GM18508 (cell line): ENCODE measurements around the gene ALCAM.
A peak's percentile ranks its signal among the peaks of the same experiment; 100 is the strongest.

Experiments
- ATAC-seq: cut with Tn5 transposase; IDR thresholded peaks from one replicate; pipeline ENCODE4 v1.9.1; 2021; ENCODE audit warnings: moderate number of reproducible peaks; ENCODE audit not compliant: insufficient read depth, unreplicated experiment

The ALCAM gene

DNA sequence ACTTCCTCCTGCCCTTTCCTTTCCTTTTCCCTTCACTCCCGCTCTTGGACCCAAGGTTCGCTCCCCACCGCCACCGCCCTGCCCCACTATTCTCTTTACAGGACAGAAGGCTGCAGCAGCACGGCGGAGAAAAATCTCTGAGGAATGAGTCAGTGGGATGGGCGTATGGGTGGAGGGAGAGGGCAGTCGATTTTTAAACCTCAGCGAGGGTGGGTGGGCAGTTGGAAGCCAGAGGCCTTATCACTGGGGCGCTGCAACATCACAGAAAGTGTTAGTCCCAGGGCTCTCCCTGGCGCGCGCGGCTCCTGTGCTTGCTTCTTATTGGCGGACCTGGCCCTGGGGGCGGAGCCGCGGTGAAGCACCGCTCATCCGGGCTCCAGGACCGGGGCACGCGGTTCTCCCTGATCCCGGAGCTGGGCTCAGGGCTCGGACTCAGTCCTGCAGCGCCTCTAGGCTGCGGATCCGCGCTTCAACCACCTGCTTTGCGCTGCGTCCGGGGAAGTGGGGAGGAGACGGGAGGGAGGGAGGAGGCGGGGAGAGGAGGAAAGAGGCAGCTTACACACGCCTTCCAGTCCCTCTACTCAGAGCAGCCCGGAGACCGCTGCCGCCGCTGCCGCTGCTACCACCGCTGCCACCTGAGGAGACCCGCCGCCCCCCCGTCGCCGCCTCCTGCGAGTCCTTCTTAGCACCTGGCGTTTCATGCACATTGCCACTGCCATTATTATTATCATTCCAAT is at the start of gene ALCAM:
ALCAM (plus strand) TSS at position 584 of the 737 bp plus-strand sequence.
- peak; percentile 32 for ATAC-seq

DNA sequence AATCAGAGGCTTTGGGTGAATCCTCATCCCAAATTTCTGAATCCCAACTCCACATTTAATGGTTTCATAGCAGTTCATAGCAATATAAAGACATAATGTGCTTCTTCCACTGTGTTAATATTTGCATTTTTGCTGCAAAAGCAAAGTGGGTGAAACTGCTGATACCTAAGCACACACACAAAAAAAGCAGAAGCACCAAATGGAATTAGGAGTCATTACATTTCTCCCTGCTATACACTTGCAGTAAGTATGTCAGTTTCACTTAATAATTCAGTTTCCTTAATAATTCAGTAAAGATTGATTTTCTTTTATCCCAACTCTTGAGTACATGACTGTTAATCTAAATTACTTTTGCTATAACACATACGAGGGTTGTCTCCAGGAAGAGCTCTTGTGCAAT is 48.9 kb upstream of the ALCAM start:
- no peak for ATAC-seq

DNA sequence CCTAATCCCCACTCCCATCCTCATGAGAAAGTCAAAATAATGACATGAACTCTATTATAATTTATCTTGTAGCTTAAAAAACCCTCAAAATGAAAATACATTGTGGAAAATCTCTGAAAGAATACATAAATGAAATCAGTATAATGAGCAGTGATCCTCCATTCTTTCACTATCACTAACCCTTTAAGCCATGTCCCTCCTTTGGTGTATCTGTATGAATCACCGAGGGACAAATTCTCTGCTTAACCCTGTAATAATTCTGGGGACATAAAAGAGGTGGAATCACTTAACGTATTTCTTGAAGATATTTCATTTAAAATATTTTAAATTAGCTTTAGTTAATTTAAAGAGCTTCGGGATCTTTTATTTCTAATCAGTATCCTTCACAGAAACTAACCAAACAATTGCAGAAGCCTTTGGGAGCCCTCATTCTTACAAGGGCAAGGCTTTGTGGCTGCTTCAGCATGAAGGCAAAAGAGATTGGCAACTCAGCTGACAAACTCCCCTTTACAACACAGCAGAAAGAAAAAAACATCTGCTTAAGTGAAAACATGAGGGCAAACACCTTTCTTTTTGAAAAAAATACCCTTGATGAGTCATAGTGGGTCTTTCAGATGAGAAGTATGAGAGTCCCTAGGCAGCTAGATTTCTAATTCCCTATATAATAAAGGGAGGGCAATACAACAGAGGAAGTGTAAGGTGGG is 44.0 kb upstream of the ALCAM start:
- ATAC-seq, result peak; percentile 94

DNA sequence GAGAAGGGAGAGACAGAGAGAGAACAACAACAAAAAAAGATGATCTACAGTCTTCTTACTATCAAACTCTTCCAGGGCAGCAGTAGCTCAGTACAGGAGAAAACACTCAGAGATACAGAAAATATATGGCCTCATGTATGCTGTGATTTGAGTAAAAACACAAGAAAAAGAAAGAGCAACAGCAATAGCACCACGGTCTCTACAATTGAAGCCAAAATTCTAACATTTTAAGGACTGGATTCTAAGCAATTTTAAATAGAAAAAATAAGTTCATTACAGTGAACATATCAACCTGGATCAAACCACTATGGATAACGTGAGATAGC is 43.5 kb upstream of the ALCAM start:
- ATAC-seq, result no peak

DNA sequence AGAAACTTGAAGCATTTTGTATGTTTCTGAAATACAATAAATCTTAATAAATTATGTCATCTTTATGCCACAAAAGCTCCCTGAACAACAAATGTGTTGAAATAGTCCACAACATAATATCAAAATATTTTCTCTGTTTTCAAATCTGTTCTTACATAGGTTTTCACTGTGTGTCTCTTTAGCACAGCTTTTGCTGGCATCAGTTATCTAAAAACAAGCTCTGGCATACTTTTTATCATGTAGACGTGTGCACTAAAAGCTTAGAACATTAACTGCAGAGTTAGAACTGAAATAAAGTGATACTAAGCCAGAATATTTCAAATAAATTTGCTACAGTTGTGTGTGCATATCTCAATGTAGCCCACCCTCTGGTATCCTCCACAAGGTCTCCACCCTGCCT is 41.8 kb upstream of the ALCAM start:
- ATAC-seq, result no peak

DNA sequence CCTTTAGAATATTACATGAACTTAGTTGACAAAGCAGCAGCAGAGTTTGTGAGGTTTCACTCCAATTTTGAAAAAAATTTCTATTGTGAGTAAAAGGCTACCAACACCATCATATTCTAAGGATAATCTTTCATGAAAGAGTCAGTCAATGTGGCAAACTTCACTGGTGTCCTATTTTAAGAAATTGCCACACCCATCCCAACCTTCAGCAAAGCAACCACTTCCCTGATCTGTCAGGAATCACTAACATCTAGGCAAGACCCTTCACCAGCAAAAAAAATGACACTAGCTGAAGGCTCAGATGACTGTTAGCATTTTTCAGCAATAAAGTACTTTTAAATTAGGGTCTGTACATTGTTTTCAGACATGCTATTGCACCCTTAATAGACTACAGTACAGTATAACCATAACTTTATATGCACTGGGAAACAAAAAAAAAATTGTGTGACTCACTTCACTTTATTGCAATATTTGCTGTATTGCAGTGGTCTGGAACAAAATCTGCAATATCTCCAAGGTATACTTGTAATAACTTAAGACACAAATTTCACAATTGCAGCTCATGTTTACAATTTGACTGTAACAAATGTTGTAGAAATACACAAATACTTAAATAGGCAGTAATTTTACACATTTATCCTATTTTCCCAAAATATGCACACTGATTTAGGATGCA is 38.9 kb upstream of the ALCAM start:
- ATAC-seq, result no peak

DNA sequence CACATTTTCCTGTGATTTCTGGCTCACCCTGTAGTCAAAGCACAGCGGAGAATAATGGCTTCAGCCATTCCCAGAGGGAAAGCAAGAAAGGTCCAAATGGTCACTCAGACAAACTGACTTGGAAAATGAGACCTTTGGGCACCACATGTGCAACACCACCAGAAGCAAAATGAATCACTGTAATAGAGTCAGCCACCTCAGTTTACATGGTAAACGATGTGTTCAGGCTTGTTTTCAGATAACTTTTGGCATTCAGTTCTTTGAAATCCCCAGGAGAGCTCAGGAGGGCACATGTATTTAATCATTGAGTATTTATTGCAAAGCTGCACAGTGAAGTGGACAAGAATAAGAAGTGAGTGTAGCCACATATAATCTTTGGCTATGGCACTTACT is 38.4 kb upstream of the ALCAM start:
- ATAC-seq, result no peak

DNA sequence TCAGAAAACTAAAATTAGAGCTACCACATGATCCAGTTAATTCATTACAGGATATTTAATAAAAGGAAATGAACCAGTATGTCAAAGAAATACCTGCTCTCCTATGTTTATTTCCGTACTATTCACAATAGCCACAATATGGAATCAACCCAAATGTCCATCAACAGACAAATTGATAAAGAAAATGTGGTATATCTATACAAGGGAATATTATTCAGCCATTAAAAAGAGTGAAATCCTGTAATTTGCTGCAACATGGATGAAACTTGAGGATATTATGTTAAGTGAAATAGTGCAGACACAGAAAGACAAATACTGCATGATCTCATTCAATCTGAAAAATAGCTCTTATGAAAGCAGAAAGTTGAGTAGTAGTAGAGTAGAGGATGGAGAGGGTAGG is 33.7 kb upstream of the ALCAM start:
- no peak for ATAC-seq

DNA sequence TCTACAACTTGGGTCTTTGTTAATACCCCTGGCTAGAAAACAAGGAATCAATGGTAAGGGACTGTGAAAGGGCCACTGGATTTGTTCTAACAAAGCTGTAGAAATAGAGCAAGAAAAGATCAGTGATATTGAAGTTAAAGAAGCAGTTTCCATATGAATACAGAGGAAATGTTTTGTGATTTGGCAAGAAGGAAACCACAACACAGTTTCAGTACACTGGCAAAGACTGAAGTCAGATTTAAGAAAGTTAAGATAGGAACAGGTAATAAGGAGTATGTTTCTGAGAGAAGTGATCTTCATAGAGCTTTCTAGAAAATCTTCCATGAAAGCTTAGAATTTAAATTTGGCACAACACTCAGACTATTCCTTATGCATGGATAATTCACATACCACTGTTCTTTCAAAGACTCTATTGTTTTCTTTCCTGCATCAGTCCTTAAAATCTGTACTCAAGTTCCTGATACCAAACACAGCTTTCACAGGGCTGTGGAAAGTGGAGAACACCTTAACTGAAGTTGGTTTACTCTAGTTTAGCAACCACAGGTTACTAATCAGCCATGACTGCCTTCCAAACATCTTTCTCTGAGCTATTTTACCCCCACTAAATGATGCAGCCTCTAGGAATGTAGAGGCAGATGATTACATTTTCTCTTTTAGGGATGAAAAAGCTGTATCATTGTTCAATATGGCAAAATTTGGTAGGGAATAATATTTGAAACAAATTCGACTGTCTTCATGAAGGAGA is 32.4 kb upstream of the ALCAM start:
- ATAC-seq, result peak; percentile 73

DNA sequence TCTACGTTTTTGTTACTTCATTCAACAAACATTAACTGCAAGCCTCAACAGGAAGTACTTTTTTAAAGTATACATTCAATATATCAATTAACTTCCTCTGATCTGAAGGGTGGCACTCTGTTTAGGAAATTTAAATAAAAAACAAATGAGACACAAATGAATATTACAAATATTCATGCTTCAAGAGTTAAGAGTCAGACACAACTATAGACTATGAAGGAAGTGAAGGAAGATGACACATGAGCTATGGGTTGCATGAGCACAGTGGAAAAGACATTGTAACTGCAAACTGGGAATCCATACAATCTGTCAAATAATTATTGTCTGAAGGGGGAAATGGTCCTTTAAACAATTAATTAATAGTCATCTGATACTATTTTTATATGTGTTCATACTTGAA is 26.8 kb upstream of the ALCAM start:
- no peak for ATAC-seq

DNA sequence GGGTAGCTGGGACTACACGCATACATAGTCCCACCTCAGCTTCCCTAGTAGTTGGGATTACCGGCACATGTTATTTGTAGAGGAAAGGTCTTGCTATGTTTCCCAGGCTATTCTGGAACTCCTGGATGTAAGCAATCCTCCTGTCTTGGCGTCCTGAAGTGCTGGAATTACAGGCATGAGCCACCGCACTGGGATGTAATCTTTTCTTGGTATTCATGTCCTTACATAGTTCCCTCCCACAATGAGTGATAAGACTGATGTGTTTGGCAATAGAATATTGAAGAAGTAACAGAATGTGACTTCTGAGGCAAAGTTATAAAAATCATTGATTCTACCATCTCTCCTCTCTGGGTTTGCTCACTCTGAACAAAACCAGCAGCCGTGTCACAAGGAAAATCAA is 22.7 kb upstream of the ALCAM start:
- no peak for ATAC-seq

DNA sequence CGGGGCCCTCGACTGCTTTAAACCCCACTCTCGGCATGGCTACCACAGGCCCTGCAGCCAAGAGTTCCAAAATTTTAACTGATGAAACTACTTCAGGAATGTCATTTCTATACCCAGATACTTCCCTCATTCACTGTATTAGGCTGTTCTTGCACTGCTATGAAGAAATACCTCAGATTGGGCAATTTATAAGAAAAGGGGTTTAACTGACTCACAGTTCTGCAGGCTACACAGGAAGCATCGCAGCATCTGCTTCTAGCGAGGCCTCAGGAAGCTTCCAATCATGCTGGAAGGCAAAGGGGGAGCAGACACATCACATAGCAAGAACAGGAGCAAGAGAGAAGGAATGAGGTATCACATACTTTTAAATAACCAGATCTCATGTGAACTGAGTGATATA is 21.6 kb upstream of the ALCAM start:
- ATAC-seq, result no peak

DNA sequence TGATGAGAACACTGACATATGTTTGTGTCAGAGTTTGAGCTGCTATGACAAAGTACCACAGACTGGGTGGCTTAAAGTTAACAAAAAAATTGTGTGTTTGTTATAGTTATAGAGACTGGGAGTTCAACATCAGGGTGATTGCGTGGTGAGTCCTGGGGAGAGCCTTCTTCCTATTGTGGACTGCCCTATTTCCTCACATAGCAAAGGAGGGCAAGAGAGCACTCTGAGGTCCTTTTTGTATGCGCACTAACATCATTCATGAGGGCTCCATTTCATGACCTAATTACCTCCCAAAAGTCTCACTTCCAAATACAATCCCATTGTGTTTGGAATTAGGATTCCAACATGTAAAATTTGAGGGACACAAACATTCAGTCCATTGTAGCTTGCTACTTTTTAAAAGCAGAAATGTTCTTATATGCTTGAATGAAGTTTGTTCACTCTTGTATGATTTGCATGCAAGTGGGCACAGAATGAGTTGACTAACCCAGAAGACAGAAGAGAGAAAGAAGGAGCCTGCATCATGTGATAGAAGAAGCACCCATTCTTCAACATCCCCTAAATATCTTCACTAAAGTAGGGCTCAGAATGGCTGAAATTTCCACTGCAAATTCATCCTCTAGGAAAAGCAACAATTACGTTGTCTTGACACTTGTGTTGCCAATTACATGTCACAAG is 18.9 kb upstream of the ALCAM start:
- peak; percentile 81 for ATAC-seq

DNA sequence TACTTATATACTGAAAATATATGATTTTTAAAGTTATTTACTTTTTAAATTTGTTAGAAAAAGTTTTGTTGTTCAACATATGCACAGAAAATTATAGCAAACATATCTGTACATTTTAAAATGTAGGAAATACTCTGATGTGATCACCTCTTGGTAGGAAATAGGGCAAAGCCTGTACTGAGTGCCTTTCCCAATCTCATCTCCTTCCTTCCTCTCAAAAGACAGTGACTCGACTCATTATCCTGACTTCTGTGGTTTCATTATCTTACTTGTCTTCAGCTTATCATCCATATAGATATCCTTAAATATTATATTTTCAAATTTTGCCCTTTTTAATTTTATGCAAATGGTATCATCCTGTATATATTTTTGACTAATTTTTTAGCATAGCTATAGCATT is 18.4 kb upstream of the ALCAM start:
- ATAC-seq, result no peak

DNA sequence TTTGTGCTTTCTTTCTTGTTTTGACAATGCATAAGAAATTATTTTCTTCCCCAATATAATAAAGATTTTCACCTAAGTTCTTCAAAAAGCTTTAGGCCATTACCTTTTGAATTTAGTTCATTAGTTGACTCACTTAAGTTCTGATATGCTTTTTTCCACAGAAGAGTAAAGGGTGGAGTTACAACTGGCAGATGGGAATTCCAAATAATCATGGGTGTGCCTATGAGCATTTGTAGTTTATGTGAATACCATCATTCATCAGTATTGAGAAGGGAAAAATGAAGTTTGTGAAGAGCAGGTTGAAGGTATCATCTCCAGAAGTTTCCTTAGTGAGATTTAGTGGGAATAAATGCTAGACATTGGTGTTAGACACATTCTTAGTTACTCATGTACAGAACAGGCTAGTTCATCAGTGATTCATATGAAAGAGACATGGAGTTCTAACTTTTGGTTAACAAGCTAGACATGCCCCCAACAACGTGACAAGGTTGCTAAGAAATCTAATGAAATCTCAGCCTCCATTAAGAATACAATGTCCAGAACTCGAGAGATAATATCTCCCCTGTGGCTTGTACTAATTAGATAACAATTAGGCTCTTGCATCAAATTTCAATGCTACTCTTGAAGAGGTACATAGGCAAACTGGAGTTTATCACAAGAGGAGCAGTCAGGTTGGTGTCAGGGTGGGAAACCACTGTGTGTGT is 16.9 kb upstream of the ALCAM start:
- no peak for ATAC-seq

DNA sequence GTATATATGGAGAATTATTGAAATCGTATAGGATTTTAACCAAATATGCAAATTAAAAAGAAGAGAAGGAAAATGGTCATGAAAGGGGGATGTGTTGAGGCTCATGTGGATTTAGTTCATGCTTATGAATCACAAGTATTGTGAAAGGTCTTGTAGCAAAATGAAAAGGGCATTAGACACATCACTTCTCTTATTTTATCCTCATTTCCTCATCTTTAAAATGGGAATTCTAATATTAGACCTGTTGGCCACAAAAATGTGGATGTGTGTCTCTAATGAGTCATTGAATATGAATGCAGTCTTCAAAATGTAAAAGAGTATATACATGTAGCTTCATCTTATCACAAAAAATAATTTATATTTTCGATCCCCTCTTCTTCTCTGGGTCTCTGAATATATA is 14.9 kb upstream of the ALCAM start:
- ATAC-seq, result no peak

DNA sequence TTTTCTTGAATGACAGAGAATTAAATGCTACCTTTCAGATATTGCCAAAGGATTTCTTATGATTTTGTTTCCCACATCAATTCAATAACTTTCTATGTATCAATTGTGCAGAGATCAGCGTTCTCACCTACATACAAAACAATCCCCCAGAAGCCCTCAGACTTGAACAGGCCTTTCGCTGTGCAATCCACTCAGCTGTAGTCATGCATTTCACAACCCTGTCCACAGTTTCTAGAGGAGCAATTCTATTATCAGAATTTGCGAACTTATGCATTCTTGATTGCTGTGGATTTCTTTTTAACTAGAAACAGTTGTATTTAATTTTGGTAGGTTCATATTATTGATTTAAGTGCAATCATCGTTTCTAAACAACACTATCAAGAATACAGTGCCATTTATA is 13.7 kb upstream of the ALCAM start:
- ATAC-seq, result no peak

DNA sequence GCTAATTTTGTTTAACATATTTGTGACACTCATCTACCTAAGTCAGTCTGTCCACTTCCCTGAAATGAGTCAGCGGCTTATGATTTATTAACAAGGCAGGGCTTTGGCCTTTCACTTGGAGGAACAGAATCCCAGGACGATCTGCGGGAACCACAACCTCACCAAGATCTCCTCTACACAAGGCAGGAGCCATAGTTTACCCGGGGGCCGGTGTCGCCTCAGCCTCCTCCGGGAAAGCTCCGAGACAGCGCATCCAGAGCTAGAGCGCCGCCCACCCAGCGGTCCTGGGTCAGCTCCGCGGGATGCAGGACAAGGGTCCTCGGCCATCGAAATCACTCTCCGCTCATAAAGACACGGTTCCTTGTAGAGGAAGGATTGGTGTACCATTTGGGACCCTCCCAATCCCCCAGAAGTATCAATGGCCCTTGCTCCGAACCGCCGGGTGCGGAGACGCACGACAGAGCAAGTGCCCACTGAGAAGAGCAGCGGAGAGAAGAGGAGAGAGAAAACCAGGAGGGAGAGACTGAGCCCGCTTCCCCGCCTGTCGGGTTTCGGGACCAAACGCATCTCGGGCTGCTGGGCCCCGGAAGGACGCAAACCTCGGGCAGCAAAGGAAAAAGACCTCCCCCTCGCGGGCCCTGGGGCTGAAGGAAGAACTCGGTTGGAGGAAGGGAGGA is 13.1 kb upstream of the ALCAM start:
- ATAC-seq, result no peak

DNA sequence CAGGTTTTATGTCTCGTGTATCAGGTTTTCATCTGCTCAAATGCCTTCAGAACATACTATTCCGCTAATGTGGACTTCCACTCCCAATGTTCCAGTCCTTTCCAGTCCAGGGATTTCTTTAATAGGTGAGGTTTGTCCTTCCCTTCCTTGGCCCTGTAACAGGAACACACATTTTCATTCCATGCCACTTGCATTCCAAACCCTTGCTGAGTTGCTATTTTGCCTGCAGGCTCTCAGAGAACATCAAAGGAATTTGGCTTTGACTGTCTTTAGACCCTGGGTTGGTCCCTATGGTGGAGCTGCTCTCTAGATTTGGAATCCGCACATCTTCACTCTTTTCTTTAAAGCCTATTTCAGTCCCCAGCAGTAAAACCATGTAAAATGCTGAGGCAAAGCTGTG is 12.3 kb upstream of the ALCAM start:
- ATAC-seq, result no peak
